Fibroblast of the aortic adventitia (primary cell): ENCODE results near the gene NGDN. TPM values are rescaled to one million over a fixed set of nuclear protein-coding genes. Genes with fewer than 3 reads are reported as not detected.

Source experiments
- DNase-seq: peaks from one replicate; pipeline ENCODE4 v3.0.0-alpha.2; 2010; ENCODE audit warnings: low read depth
- H3K4me3 ChIP-seq: 2 replicates; pipeline ENCODE4 v1.5.1; 2011; ENCODE audit warnings: low read depth, mild to moderate bottlenecking, control low read depth, low read length, moderate library complexity
- CTCF ChIP-seq: IDR thresholded peaks from 2 replicates; pipeline ENCODE4 v1.5.1; 2011; ENCODE audit warnings: mild to moderate bottlenecking, low read length, control low read depth, inconsistent platforms; ENCODE audit not compliant: insufficient read depth
- total RNA-seq: library from RNA; depleted of rRNA; stranded (reverse); fragments of >200 nt; gene quantifications from 2 replicates; pipeline ENCODE4 v1.2.3, GENCODE V29; 2012; ENCODE audit warnings: low replicate concordance

Gene NGDN
- total RNA-seq, 1 donor, result 31.5 TPM

GRCh38 chr14:23521785-23522640, 52.5 kb downstream of the NGDN start:
- H3K4me3 ChIP-seq, result no peak overlapping the region
- no peak for TF ChIP-seq CTCF
- DNase-seq, result no peak

GRCh38 chr14:23522643-23523198, 53.2 kb downstream of the NGDN start:
- H3K4me3 ChIP-seq, result no peak overlapping the region
- DNase-seq, result no peak
- no peak for TF ChIP-seq CTCF

- no peak overlapping the region for H3K4me3 ChIP-seq
- no peak for DNase-seq
- no peak for TF ChIP-seq CTCF
Measured at GRCh38 chr14:23523229-23524016, 53.9 kb downstream of the NGDN start.

GRCh38 chr14:23524954-23525353, 55.5 kb downstream of the NGDN start:
- no peak for TF ChIP-seq CTCF
- no peak overlapping the region for H3K4me3 ChIP-seq
- no peak for DNase-seq

- no peak overlapping the region for H3K4me3 ChIP-seq
- no peak for TF ChIP-seq CTCF
- no peak for DNase-seq
Measured at GRCh38 chr14:23525611-23526010, 56.1 kb downstream of the NGDN start.

Other genes starting within 250 kb of the NGDN start
- not detected in 2 replicates for gene RNF212B, start 231.8 kb upstream of the NGDN start, total RNA-seq
- gene HOMEZ, start 183.6 kb upstream of the NGDN start, total RNA-seq, result 7.0 and 7.5 TPM in 2 replicates
- 6.6 and 10.9 TPM in 2 replicates for gene PPP1R3E, start 166.8 kb upstream of the NGDN start, total RNA-seq
- gene BCL2L2, start 162.9 kb upstream of the NGDN start, total RNA-seq, result 18.5 and 19.9 TPM in 2 replicates
- gene PABPN1, start 148.2 kb upstream of the NGDN start, total RNA-seq, result 44.8 and 53.4 TPM in 2 replicates
- 9.6 and 13.4 TPM in 2 replicates for gene SLC22A17, start 116.8 kb upstream of the NGDN start, total RNA-seq
- gene EFS, start 104.5 kb upstream of the NGDN start, total RNA-seq, result 4.6 and 10.8 TPM in 2 replicates
- not detected in 2 replicates for gene IL25, start 96.9 kb upstream of the NGDN start, total RNA-seq
- gene CMTM5, start 92.7 kb upstream of the NGDN start, total RNA-seq, result 0.49 TPM in 1 of 2 replicates, not detected in the other
- gene MYH6, start 61.4 kb upstream of the NGDN start, total RNA-seq, result not detected in 2 replicates
- not detected in 2 replicates for gene MYH7, start 34.0 kb upstream of the NGDN start, total RNA-seq
- gene ZFHX2, start 82.1 kb downstream of the NGDN start, total RNA-seq, result 0.36 and 0.41 TPM in 2 replicates
- gene THTPA, start 86.6 kb downstream of the NGDN start, total RNA-seq, result 22.3 and 26.8 TPM in 2 replicates
- 4.0 and 4.3 TPM in 2 replicates for gene AP1G2, start 98.1 kb downstream of the NGDN start, total RNA-seq
- not detected in 2 replicates for gene JPH4, start 109.1 kb downstream of the NGDN start, total RNA-seq
- 1.1 TPM in 1 of 2 replicates, not detected in the other for gene DHRS2, start 166.7 kb downstream of the NGDN start, total RNA-seq